GM21825 (cell line): ENCODE results near the gene RAB3IP.

ENCODE experiments used
- ATAC-seq: cut with Tn5 transposase; IDR thresholded peaks from one replicate; pipeline ENCODE4 v1.9.1; 2021; ENCODE audit warnings: mild to moderate bottlenecking, moderate library complexity; ENCODE audit not compliant: unreplicated experiment

Gene RAB3IP

GRCh38 chr12:69738351-69739286 is at the start of gene RAB3IP:
Gene RAB3IP, plus strand, starts transcription at chr12:69738860. Its CDS starts 16,549 bp downstream, at chr12:69755409.
- ATAC-seq: peak; percentile 88

- no peak for ATAC-seq
Observed at GRCh38 chr12:69689638-69690037, 49.0 kb upstream of the RAB3IP start.

- ATAC-seq: no peak
Observed at GRCh38 chr12:69694123-69694522, 44.5 kb upstream of the RAB3IP start.

- no peak for ATAC-seq
Observed at GRCh38 chr12:69698054-69698453, 40.6 kb upstream of the RAB3IP start.

- no peak for ATAC-seq
Observed at GRCh38 chr12:69698769-69699540, 39.7 kb upstream of the RAB3IP start, which contains the start of gene BEST3. Gene BEST3, minus strand, starts transcription at chr12:69699303. Its CDS starts 1,505 bp downstream, at chr12:69697798.

GRCh38 chr12:69701826-69702225 is 36.8 kb upstream of the RAB3IP start:
- ATAC-seq: no peak

- ATAC-seq: no peak
Observed at GRCh38 chr12:69703146-69703642, 35.5 kb upstream of the RAB3IP start.

- ATAC-seq: no peak
Observed at GRCh38 chr12:69704357-69704756, 34.3 kb upstream of the RAB3IP start.

- ATAC-seq: no peak
Observed at GRCh38 chr12:69708649-69709048, 30.0 kb upstream of the RAB3IP start.

- no peak for ATAC-seq
Observed at GRCh38 chr12:69712826-69713225, 25.8 kb upstream of the RAB3IP start.

- no peak for ATAC-seq
Observed at GRCh38 chr12:69714542-69714941, 24.1 kb upstream of the RAB3IP start.

- ATAC-seq: no peak
Observed at GRCh38 chr12:69719336-69720316, 19.0 kb upstream of the RAB3IP start.

- ATAC-seq: no peak
Observed at GRCh38 chr12:69720750-69721149, 17.9 kb upstream of the RAB3IP start.

GRCh38 chr12:69726922-69727321 is 11.7 kb upstream of the RAB3IP start:
- no peak for ATAC-seq

GRCh38 chr12:69732088-69732487 is 6.6 kb upstream of the RAB3IP start:
- ATAC-seq: no peak

- no peak for ATAC-seq
Observed at GRCh38 chr12:69733638-69734037, 5.0 kb upstream of the RAB3IP start.

- peak; percentile 32 for ATAC-seq
Observed at GRCh38 chr12:69739287-69740191, 879 bp downstream of the RAB3IP start.

- no peak for ATAC-seq
Observed at GRCh38 chr12:69744109-69744508, 5.4 kb downstream of the RAB3IP start.

GRCh38 chr12:69751476-69751875 is 12.8 kb downstream of the RAB3IP start:
- ATAC-seq: no peak
